ENCODE results near the gene THBS3.
A peak's percentile ranks its signal among the peaks of the same experiment; 100 is the strongest.
"Not testable (repeated sequence)": the region's sequence is repeated elsewhere in the genome, so short reads cannot be mapped to it uniquely, and the experiment has no call there.

The THBS3 gene

DNA sequence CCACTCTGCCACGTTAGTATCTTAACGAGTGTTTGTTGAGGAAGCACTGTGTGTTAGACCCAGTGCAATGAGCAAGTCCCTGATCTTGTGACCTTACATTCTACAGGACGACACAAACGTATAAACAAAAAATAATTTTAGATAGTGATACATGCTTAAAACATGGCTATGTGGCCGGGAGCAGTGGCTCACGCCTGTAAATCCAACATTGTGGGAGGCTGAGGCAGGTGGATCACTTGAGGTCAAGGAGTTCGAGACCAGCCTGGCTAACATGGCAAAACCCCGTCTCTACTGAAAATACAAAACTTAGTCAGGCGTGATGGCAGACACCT lies 20.4 kb upstream of the THBS3 start:
- peak overlapping the region; percentile 60 for H3K4me3 ChIP-seq (ENCODE audit: low read depth, low read length)
- DNase-seq (ENCODE audit: low read depth) = no peak
- TF ChIP-seq, protein P1, sequence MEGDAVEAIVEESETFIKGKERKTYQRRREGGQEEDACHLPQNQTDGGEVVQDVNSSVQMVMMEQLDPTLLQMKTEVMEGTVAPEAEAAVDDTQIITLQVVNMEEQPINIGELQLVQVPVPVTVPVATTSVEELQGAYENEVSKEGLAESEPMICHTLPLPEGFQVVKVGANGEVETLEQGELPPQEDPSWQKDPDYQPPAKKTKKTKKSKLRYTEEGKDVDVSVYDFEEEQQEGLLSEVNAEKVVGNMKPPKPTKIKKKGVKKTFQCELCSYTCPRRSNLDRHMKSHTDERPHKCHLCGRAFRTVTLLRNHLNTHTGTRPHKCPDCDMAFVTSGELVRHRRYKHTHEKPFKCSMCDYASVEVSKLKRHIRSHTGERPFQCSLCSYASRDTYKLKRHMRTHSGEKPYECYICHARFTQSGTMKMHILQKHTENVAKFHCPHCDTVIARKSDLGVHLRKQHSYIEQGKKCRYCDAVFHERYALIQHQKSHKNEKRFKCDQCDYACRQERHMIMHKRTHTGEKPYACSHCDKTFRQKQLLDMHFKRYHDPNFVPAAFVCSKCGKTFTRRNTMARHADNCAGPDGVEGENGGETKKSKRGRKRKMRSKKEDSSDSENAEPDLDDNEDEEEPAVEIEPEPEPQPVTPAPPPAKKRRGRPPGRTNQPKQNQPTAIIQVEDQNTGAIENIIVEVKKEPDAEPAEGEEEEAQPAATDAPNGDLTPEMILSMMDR (IDR thresholded peaks at IDR 0.05; ENCODE audit: low read depth, low read length, missing control alignments) = no peak

DNA sequence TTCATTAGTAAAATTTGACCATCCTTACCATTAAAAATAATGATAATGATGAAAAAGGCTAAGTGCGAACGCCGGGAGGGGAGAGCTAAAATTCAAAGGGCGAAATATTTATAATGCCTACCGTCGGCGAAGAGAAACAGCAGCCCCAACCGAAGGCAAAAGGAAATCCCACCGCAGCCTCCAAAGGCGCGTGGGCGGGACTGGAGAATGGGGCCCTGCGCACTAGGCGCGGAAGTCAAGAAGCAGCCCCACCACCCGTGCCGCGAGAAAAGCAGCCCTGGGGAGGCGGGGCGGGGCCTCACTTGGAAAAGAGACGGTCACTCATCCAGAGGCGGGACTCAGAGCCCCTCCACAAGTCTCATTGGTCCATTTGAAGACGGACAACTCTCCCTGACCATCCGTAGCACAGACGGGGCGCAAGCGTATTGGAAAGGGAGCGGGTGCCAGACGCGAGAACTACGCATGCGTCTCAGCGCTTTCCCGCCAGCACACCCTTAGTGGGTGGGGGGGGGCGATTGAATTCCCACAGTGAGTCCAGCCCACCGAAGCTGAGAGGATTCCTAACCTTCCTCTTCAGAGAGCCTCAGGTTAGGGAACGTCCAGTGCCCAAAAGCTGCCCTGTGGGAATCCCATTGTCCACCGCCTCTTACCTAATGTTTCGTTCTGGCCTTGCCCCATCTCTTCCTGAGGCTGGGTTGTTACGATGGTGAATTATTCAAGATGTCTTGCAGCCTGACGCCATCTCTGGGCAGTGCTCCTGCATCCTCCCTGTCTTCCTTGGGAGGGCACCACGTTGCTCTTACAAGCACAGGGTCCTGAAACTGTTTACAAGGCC lies 19.8 kb upstream of the THBS3 start:
- TF ChIP-seq, protein P1 (IDR thresholded peaks at IDR 0.05; ENCODE audit: low read depth, low read length, missing control alignments) = no peak
- DNase-seq (ENCODE audit: low read depth) = peak; percentile 98
- H3K4me3 ChIP-seq (ENCODE audit: low read depth, low read length) = peak overlapping the region; percentile 87

DNA sequence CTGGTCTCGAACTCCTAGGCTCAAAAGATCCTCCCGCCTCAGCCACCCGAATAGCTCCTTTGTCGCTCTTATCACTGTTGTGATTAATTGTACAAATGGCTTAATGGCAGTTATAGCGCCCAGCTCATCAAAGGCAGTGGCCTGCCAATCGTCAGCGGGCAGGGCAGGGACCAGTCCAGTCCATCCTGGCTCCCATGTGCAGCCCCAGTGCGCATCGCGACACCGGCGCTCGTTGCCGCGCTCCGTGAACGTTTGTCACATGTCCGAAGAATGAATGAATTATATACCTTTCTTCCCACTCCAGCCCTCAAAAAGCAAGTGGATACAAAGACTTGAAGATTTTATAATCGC lies 19.2 kb upstream of the THBS3 start:
- TF ChIP-seq, protein P1 (IDR thresholded peaks at IDR 0.05; ENCODE audit: low read depth, low read length, missing control alignments) = no peak
- no peak for DNase-seq (ENCODE audit: low read depth)
- peak overlapping the region; percentile 87 for H3K4me3 ChIP-seq (ENCODE audit: low read depth, low read length)

DNA sequence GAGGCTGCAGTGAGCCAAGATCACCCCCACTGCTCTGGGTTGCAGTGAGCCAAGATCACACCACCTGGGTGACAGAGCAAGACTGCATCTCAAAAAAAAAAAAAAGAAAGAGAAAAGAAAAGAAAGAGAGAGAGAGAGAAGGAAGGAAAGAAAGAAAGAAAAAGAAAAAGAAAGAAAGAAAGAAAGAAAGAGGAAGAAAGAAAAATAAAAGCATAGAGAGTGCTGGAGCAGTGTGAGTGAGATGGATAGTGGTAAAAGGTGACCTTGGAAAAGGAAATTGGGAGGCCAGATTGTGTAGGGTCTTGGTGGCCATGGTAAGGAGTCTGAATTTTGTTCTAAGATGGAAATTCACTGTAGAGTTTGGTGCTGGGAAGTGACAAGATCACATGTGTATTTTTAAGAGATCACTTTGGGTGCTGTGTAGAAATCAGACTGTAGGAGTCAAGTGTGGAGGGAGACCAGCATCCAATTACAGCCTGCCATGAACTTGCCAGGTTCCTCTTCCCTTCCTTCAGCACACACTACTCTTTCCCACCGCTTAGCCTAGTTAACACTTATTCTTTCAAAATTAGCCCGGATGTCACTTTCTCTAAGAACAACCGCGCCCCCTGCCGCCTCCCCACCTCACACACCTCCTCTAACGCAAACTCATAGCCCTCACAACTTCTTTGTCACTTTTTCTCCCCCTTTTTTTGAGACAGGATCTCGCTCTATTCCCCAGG lies 18.7 kb upstream of the THBS3 start:
- peak overlapping the region; percentile 87 for H3K4me3 ChIP-seq (ENCODE audit: low read depth, low read length)
- TF ChIP-seq, protein P1 (IDR thresholded peaks at IDR 0.05; ENCODE audit: low read depth, low read length, missing control alignments) = peak; percentile 67
- DNase-seq (ENCODE audit: low read depth) = no peak

- peak overlapping the region; percentile 87 for H3K4me3 ChIP-seq (ENCODE audit: low read depth, low read length)
- not testable (repeated sequence) for DNase-seq (ENCODE audit: low read depth)
Observed at GRCh38 chr1:155225404-155225759, 17.7 kb upstream of the THBS3 start.

DNA sequence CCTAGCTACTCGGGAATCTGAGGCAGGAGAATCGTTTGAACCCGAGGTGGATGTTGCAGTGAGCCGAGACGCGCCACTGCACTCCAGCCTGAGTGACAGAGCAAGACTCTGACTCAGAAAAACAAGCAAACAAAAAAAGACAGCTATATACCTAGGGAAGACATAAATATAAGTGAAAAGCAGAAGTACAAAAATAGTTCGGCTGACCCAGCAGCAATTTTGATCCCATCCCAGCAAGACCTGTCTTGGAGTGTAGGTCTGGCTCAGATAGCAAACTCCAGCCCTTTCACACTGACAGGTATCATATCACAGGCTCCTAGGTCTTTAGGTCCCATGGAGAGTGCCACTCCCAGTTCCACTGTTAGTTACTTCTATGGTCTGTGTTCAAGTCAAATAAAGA lies 15.3 kb upstream of the THBS3 start:
- no peak for DNase-seq (ENCODE audit: low read depth)
- H3K4me3 ChIP-seq (ENCODE audit: low read depth, low read length) = no peak overlapping the region
- TF ChIP-seq, protein P1 (IDR thresholded peaks at IDR 0.05; ENCODE audit: low read depth, low read length, missing control alignments) = no peak

DNA sequence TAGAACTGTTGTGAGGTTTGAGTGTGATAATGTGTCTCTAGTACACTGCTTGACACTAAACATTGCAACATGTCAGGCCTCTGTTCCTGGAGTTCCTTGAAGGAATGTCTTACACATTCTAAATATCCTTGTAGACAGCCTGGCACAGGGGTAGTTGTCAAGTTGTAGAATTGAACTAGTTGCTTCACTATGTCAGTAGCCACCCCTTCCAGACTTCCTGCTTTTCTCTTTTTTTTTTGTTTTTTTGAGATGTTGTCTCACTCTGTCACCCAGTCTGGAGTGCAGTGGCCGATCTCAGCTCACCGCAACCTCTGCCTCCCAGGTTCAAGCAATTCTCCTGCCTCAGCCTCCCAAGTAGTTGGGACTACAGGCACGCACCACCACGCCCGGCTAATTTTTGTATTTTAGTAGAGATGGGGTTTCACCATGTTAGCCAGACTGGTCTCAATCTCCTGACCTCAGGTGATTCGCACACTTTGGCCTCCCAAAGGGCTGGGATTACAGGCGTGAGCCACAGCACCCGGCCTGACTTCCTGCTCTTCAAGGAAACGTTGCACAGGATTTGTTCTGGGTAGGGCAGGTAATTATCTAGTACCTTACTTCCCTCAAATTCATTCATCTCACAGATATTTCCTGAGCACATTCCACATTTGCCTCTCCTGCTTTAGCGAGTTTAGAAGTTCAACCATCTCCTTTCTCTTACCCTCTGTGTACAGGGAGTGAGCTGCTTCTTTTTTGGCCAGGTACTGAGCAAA lies 12.7 kb upstream of the THBS3 start:
- not testable (repeated sequence) for H3K4me3 ChIP-seq (ENCODE audit: low read depth, low read length); DNase-seq (ENCODE audit: low read depth)

All from GM12864 (cell line).